OCI-LY7 (cell line): Measurements from ENCODE around the gene TGM3. TPM values are rescaled to one million over a fixed set of nuclear protein-coding genes. Genes with fewer than 3 reads are reported as not detected.

Experiments
- BruUV-seq: library from RNA; stranded (reverse); fragments of 400-500 nt; replicated peaks from 2 replicates; lab custom pipeline; 2021; lab: Mats Ljungman, UMichigan
- CTCF ChIA-PET: fragments of 300-600 bp; sonication (Branson Sonifier 250); formaldehyde crosslinking; loops from one replicate; lab custom pipeline; 2022; ENCODE audit warnings: antibody characterized with exemption; ENCODE audit not compliant: unreplicated experiment; lab: Charles Lee
- POLR2A ChIA-PET: fragments of 300-600 bp; sonication (Branson Sonifier 250); formaldehyde crosslinking; loops from one replicate; lab custom pipeline; 2022; ENCODE audit warnings: antibody characterized with exemption; lab: Charles Lee
- DNase-seq: peaks from one replicate; pipeline ENCODE4 v3.0.0-alpha.2; 2015; ENCODE audit warnings: low spot score
- H2AFZ ChIP-seq: fragments of 200-600 bp; sonication (generic), shearing (Covaris generic); 2 replicates; pipeline ENCODE4 v1.6.1; 2014; ENCODE audit warnings: mild to moderate bottlenecking, antibody characterized with exemption, low read length, moderate library complexity
- H3K27ac ChIP-seq: fragments of 200-600 bp; sonication (generic); 2 replicates; pipeline ENCODE4 v1.5.1; 2014; ENCODE audit warnings: mixed run types, low read depth, mild to moderate bottlenecking, moderate library complexity, low read length, inconsistent platforms; ENCODE audit not compliant: poor library complexity, severe bottlenecking
- H3K36me3 ChIP-seq: fragments of 200-600 bp; sonication (generic); 2 replicates; pipeline ENCODE4 v1.6.1; 2014; ENCODE audit warnings: mild to moderate bottlenecking, antibody characterized with exemption, low read length, moderate library complexity, mixed read lengths; ENCODE audit not compliant: insufficient read depth
- H3K4me1 ChIP-seq: fragments of 200-600 bp; sonication (generic); 2 replicates; pipeline ENCODE4 v1.5.1; 2014; ENCODE audit warnings: mild to moderate bottlenecking, low read length; ENCODE audit not compliant: insufficient read depth, poor library complexity, severe bottlenecking
- H3K4me2 ChIP-seq: fragments of 200-600 bp; sonication (generic); 2 replicates; pipeline ENCODE4 v1.6.1; 2014; ENCODE audit warnings: mild to moderate bottlenecking, low read length
- H3K4me3 ChIP-seq: fragments of 200-600 bp; sonication (generic); 2 replicates; pipeline ENCODE4 v1.5.1; 2014; ENCODE audit warnings: mild to moderate bottlenecking, low read depth, low read length; ENCODE audit not compliant: poor library complexity, severe bottlenecking
- H3K79me2 ChIP-seq: fragments of 200-600 bp; sonication (generic); 2 replicates; pipeline ENCODE4 v1.6.1; 2016; ENCODE audit warnings: low read depth, mild to moderate bottlenecking, low read length, moderate library complexity, mixed read lengths; ENCODE audit not compliant: insufficient read depth
- H3K9me2 ChIP-seq: fragments of 200-600 bp; sonication (generic); 2 replicates; pipeline ENCODE4 v1.6.1; 2016; ENCODE audit warnings: mild to moderate bottlenecking, low read length, mixed read lengths; ENCODE audit not compliant: insufficient read depth
- H3K9me3 ChIP-seq: fragments of 200-600 bp; sonication (generic); 2 replicates; pipeline ENCODE4 v1.6.1; 2014; ENCODE audit warnings: mild to moderate bottlenecking, mixed run types, low read length, mixed read lengths
- H4K20me1 ChIP-seq: fragments of 200-600 bp; sonication (generic); 2 replicates; pipeline ENCODE4 v1.6.1; 2014; ENCODE audit warnings: mild to moderate bottlenecking, antibody characterized with exemption, low read length, moderate library complexity, mixed read lengths; ENCODE audit not compliant: insufficient read depth
- CTCF ChIP-seq: fragments of 200-600 bp; sonication (generic); conservative IDR thresholded peaks from 2 replicates; pipeline ENCODE4 v1.5.1; 2014; ENCODE audit warnings: mild to moderate bottlenecking, antibody characterized with exemption, low read length, moderate library complexity, mixed read lengths
- EZH2phosphoT487 ChIP-seq: fragments of 200-600 bp; sonication (generic); IDR thresholded peaks from 2 replicates; pipeline ENCODE4 v1.6.1; 2018; ENCODE audit warnings: low read depth, borderline replicate concordance, mild to moderate bottlenecking, mixed run types, antibody characterized with exemption, low read length, moderate library complexity, mixed read lengths
- intact Hi-C: fragments of 100-400 bp; cut with micrococcal nuclease; formaldehyde crosslinking; loops from one replicate; pipeline ENCODE4 v1.10.0; 2022; ENCODE audit not compliant: unreplicated experiment
- total RNA-seq, 2 experiments: library from RNA; depleted of rRNA in 1 of 2; stranded (reverse); fragments of >200 nt in 1 of 2; shearing (Covaris generic) in 1 of 2; gene quantifications; 2 replicates each; pipeline ENCODE4 v1.2.3, GENCODE V29; 2014 to 2022

TGM3 gene
- total RNA-seq, 2 experiments from 2014 or later: not detected

- Histone ChIP-seq H3K4me3 (no peak overlapping the region), H2AFZ (no peak overlapping the region)
- CTCF ChIA-PET: interaction anchor here (0.6 kb wide), 1 partner anchor 1535 kb away, joined by 3 read pairs; no protein-coding TSS in a partner anchor
These were observed 17.5 kb downstream of the TGM3 start for GRCh38 chr20:2313316-2313715.

GRCh38 chr20:2314759-2315439 lies 19.1 kb downstream of the TGM3 start:
- Histone ChIP-seq H3K4me3 (no peak overlapping the region), H3K79me2 (no peaks in the 10 kb centered on the region), H3K4me2 (no peak overlapping the region), H3K36me3 (no peaks in the 10 kb centered on the region), H3K9me2 (no peaks in the 10 kb centered on the region), H3K9me3 (no peaks in the 10 kb centered on the region), H2AFZ (no peak overlapping the region), H4K20me1 (no peaks in the 10 kb centered on the region), H3K4me1 (no peaks in the 10 kb centered on the region), H3K27ac (no peak overlapping the region)
- no peak for TF ChIP-seq EZH2phosphoT487
- no peak for TF ChIP-seq CTCF
- no TSS peak for BruUV-seq
- CTCF ChIA-PET: interaction anchor here (0.6 kb wide), 1 partner anchor 142 kb away, joined by 5 read pairs; no protein-coding TSS in a partner anchor
- POLR2A ChIA-PET: no interaction called here
- intact Hi-C loops: no loop called here
- no peak for DNase-seq

More at GRCh38 chr20:2313316-2313715, 17.5 kb downstream of the TGM3 start:
- Histone ChIP-seq H4K20me1 (no peaks in the 10 kb centered on the region), H3K9me2 (no peaks in the 10 kb centered on the region), H3K4me1 (no peaks in the 10 kb centered on the region), H3K9me3 (no peaks in the 10 kb centered on the region), H3K79me2 (no peaks in the 10 kb centered on the region), H3K27ac (no peak overlapping the region), H3K4me2 (no peak overlapping the region), H3K36me3 (no peaks in the 10 kb centered on the region)
- BruUV-seq: no TSS peak
- DNase-seq: no peak
- no peak for TF ChIP-seq EZH2phosphoT487
- no peak for TF ChIP-seq CTCF
- POLR2A ChIA-PET: no interaction called here
- intact Hi-C loops: no loop called here

GRCh38 chr20:2315440-2315778 lies 19.6 kb downstream of the TGM3 start:
- no peaks in the 10 kb centered on the region for H3K9me2 ChIP-seq
- CTCF ChIA-PET: no interaction called here
- no peaks in the 10 kb centered on the region for H3K36me3 ChIP-seq
- intact Hi-C loops: no loop called here
- no TSS peak for BruUV-seq
- DNase-seq: no peak
- H3K79me2 ChIP-seq: no peaks in the 10 kb centered on the region
- H4K20me1 ChIP-seq: no peaks in the 10 kb centered on the region
- H3K9me3 ChIP-seq: no peaks in the 10 kb centered on the region
- H3K4me1 ChIP-seq: no peaks in the 10 kb centered on the region
- POLR2A ChIA-PET: no interaction called here
- no peak overlapping the region for H3K4me3 ChIP-seq
- no peak for TF ChIP-seq EZH2phosphoT487
- no peak for TF ChIP-seq CTCF
- H2AFZ ChIP-seq: no peak overlapping the region
- no peak overlapping the region for H3K27ac ChIP-seq
- H3K4me2 ChIP-seq: no peak overlapping the region
